Measurements from ENCODE around the gene FLNA. TPM values are rescaled to one million over a fixed set of nuclear protein-coding genes. Genes with fewer than 3 reads are reported as not detected.
A peak's percentile ranks its signal among the peaks of the same experiment; 100 is the strongest.

FLNA gene
- total RNA-seq, 2 donors from 2014 or later = 124 to 773 TPM

GRCh38 chrX:154312116-154312515, 62.3 kb downstream of the FLNA start:
- H3K27me3 ChIP-seq = no peaks in the 10 kb centered on the region
- DNase-seq = no peak
- no peak for TF ChIP-seq CTCF (IDR thresholded peaks at IDR 0.05)
- no peak overlapping the region for H3K4me3 ChIP-seq
- intact Hi-C loops (cut with DNase I) = no loop called here
- H3K27ac ChIP-seq = no peak overlapping the region
- no peak overlapping the region for H3K9ac ChIP-seq (ENCODE audit: low read depth in 2 of 2, low read length in 2 of 2)
- H3K9me3 ChIP-seq = no peaks in the 10 kb centered on the region
- no peaks in the 10 kb centered on the region for H3K36me3 ChIP-seq
- no peaks in the 10 kb centered on the region for H3K4me1 ChIP-seq

GRCh38 chrX:154310616-154311536, 63.6 kb downstream of the FLNA start:
- Histone ChIP-seq H3K4me1 (no peaks in the 10 kb centered on the region), H3K27me3 (no peaks in the 10 kb centered on the region), H3K27ac (no peak overlapping the region), H3K4me3 (no peak overlapping the region), H3K9ac (ENCODE audit: low read depth in 2 of 2, low read length in 2 of 2) (no peak overlapping the region), H3K36me3 (no peaks in the 10 kb centered on the region), H3K9me3 (no peaks in the 10 kb centered on the region)
- no peak for TF ChIP-seq CTCF (IDR thresholded peaks at IDR 0.05)
- no peak for DNase-seq
- intact Hi-C loops (cut with DNase I) = no loop called here

- no peak for TF ChIP-seq CTCF (IDR thresholded peaks at IDR 0.05)
- Histone ChIP-seq H3K4me1 (no peaks in the 10 kb centered on the region), H3K27me3 (no peaks in the 10 kb centered on the region), H3K4me3 (no peak overlapping the region), H3K9me3 (no peaks in the 10 kb centered on the region), H3K27ac (no peak overlapping the region), H3K36me3 (no peaks in the 10 kb centered on the region), H3K9ac (ENCODE audit: low read depth in 2 of 2, low read length in 2 of 2) (no peak overlapping the region)
- DNase-seq = no peak
- intact Hi-C loops (cut with DNase I) = no loop called here
Observed at GRCh38 chrX:154309041-154309775, 65.2 kb downstream of the FLNA start.

DNA sequence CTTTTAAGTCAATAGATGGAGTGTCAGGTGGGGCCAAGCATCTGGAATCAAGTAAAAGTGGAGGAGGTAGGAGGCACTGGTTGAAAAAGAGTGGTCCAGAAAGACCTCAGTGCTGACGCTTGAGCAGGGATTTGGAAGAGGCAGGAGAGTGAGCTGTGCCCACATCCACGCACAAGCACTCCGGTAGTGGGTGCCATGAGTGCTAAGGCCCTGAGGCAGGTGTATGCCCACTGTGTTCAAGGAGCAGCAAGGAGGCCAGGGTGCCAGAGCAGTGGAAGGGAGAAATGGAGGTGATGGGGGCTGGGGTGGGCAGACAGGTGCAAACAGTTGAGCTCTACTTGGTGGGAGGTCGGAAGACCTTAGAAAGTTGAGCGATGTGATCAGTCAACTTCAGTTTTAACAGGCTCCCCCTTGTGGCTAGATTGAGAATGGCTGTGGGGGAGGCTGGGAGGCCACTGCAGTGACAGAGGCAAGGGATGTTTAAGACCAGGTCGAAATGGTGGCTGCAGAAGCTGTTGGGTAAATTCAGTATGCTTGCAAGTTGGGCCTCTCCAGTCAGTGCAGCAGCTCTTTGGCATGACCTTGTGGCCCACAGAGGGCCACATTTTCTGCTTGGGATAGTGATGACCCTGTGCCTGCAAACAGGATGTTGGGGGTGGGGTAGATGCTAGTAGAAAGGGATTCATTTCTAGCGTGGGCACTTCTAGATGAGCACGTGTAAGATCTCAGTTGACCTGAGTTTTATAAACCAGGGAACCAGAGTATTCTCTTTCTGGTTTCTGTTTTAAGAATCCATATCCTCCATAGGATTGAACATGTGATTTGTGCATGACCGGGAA, 66.1 kb downstream of the FLNA start:
- DNase-seq = peak; percentile 75
- Histone ChIP-seq H3K9me3 (no peaks in the 10 kb centered on the region), H3K36me3 (no peaks in the 10 kb centered on the region), H3K27me3 (no peaks in the 10 kb centered on the region), H3K27ac (no peak overlapping the region), H3K4me1 (no peaks in the 10 kb centered on the region), H3K9ac (ENCODE audit: low read depth in 2 of 2, low read length in 2 of 2) (no peak overlapping the region), H3K4me3 (no peak overlapping the region)
- peak; percentile 89 for TF ChIP-seq CTCF (IDR thresholded peaks at IDR 0.05)
- intact Hi-C loops (cut with DNase I) = no loop called here

DNA sequence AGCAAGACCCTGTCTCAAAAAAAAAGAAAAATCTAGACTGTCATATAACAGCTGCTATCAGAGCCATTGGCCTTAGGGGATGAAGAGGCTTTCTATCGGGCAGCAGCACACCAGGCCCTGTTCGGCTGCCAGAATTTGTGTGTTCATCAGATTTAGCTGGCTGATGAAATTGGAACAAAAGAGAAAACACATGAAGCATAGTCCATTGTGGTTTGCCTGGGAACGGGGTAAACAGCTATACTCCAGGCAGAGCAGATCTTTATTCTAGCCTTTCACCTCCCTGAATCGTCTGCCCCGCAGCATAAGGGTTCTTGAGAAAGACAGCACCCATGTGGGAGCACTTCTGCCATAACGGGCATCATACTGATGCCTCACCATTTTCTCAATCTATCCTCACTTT, 67.2 kb downstream of the FLNA start:
- Histone ChIP-seq H3K4me3 (no peak overlapping the region), H3K27ac (no peak overlapping the region), H3K9ac (ENCODE audit: low read depth in 2 of 2, low read length in 2 of 2) (no peak overlapping the region), H3K36me3 (no peaks in the 10 kb centered on the region), H3K9me3 (no peaks in the 10 kb centered on the region), H3K4me1 (no peaks in the 10 kb centered on the region), H3K27me3 (no peaks in the 10 kb centered on the region)
- intact Hi-C loops (cut with DNase I) = no loop called here
- TF ChIP-seq CTCF (IDR thresholded peaks at IDR 0.05) = no peak
- no peak for DNase-seq
